Measurements from ENCODE around the gene EPSTI1. TPM values are rescaled to one million over a fixed set of nuclear protein-coding genes. Genes with fewer than 3 reads are reported as not detected.

The EPSTI1 gene
- total and polyA plus RNA-seq, 12 donors: 1.8 to 31.3 (median 3.7) TPM

DNA sequence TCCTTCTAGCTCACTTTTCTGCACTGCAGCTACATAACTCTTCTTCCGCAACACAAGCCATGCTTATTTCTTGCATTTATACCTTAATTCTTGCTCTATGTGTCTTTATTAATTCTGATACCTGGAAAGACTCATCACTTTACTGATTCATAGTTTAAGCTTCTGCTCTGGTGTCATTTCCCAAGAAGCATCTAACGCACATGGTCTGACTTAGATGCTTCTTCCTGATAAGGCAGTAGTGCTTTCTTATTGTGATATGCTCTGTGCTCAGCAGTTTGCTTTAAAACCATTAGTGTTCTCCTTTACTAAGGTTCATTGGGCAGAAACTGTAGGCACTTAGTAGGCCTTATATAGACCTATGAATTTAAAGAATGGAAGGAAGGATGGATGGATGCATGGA lies 66.4 kb downstream of the EPSTI1 start:
- ATAC-seq (no peak), DNase-seq (no peak)
- peaks cover 0 to 78% (median 5%) of the 10 kb centered on the region in 9 donors for H3K36me3 ChIP-seq
- H3K9me3 ChIP-seq: peaks cover 0 to 9% (median 0%) of the 10 kb centered on the region in 11 donors
- H3K4me3 ChIP-seq: no peak overlapping the region
- H3K27ac ChIP-seq: no peak overlapping the region
- no peaks in the 10 kb centered on the region for H3K4me1 ChIP-seq
- H3K27me3 ChIP-seq: no peaks in the 10 kb centered on the region
- 98 to 100% methylated on average over 2 of the region's 2 CpGs for WGBS, 2 donors
- intact Hi-C loops (cut with DNase I): no loop called here
- TF ChIP-seq, protein P1, sequence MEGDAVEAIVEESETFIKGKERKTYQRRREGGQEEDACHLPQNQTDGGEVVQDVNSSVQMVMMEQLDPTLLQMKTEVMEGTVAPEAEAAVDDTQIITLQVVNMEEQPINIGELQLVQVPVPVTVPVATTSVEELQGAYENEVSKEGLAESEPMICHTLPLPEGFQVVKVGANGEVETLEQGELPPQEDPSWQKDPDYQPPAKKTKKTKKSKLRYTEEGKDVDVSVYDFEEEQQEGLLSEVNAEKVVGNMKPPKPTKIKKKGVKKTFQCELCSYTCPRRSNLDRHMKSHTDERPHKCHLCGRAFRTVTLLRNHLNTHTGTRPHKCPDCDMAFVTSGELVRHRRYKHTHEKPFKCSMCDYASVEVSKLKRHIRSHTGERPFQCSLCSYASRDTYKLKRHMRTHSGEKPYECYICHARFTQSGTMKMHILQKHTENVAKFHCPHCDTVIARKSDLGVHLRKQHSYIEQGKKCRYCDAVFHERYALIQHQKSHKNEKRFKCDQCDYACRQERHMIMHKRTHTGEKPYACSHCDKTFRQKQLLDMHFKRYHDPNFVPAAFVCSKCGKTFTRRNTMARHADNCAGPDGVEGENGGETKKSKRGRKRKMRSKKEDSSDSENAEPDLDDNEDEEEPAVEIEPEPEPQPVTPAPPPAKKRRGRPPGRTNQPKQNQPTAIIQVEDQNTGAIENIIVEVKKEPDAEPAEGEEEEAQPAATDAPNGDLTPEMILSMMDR (IDR thresholded peaks at IDR 0.05): no peak

DNA sequence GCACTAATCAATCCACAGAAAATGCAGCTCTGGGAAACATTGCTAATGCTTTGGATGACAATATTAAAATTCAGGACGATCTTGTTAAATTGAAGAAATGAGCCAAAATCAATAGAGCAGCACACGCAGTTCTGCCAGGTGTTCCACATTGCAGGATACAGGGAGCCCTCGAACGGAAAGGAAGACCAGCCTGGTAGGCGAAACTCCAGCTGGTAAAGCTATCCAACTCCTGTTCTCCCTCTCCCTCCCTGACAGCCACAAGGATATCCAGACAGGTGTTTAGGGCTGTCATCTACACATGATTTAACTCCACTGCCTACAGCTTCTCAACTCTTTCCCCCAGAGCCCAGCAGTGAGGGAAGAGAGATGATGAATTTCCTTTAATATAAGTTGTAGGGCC lies 67.7 kb downstream of the EPSTI1 start:
- WGBS, 2 donors: 84 to 87% methylated on average over 5 of the region's 5 CpGs
- no peak overlapping the region for H3K27ac ChIP-seq
- ATAC-seq (no peak), DNase-seq (no peak)
- TF ChIP-seq, protein P1 (IDR thresholded peaks at IDR 0.05): no peak
- no peaks in the 10 kb centered on the region for H3K27me3 ChIP-seq
- no peaks in the 10 kb centered on the region for H3K4me1 ChIP-seq
- intact Hi-C loops (cut with DNase I): no loop called here
- peaks cover 0 to 84% (median 5%) of the 10 kb centered on the region in 9 donors for H3K36me3 ChIP-seq
- peaks cover 0 to 9% (median 0%) of the 10 kb centered on the region in 11 donors for H3K9me3 ChIP-seq
- no peak overlapping the region for H3K4me3 ChIP-seq

DNA sequence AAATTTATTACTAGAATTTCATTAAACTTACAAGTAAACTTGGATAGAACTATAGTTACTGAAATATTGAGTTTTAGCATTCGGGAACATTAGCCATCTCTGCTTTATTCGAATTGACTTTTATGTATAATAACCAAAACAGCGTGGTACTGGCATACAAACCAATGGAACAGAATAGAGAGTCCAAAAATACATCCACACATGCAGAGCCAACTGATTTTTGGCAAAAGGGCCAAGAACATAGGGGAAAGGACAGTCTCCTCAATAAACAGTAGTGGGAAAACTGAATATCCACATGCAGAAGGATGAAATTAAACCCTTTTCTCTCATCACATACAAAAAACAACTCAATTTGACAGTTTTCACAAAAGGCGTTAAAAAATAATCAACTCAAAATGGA lies 84.3 kb downstream of the EPSTI1 start:
- ATAC-seq: peak in 1 of 8 donors; percentile 57

DNA sequence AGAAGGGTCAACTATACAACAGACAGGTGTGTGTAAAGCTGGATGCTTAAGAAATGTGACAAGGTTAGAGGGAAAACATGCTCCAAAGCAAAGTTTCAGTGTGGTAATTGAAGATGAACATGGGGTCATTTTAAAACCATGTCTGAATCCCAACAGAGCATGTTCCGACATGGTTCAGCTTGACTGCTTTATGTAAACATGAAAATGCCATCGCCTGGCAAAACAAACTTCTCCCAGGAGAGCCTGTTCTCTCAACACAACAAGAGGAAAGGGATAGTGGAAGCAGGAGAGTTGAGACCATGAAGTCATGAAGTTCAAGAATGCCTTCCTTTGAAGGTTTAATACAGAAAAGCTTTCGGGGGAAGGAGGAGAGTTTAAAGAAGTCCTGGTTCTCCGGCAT lies 85.8 kb downstream of the EPSTI1 start:
- Histone ChIP-seq H3K36me3 (peaks cover 0 to 57% (median 0%) of the 10 kb centered on the region in 9 donors), H3K4me1 (peaks cover 0 to 6% (median 0%) of the 10 kb centered on the region in 9 donors), H3K27me3 (no peaks in the 10 kb centered on the region), H3K9me3 (no peaks in the 10 kb centered on the region), H3K27ac (no peak overlapping the region), H3K4me3 (no peak overlapping the region)
- DNase-seq: no peak
- intact Hi-C loops (cut with DNase I): no loop called here
- 86 to 94% methylated on average over 4 of the region's 4 CpGs for WGBS, 2 donors
- TF ChIP-seq, protein P1 (IDR thresholded peaks at IDR 0.05): no peak
- no peak for ATAC-seq

More for the DNA sequence above, 84.3 kb downstream of the EPSTI1 start:
- intact Hi-C loops (cut with DNase I): no loop called here
- TF ChIP-seq, protein P1 (IDR thresholded peaks at IDR 0.05): no peak
- Histone ChIP-seq H3K27me3 (no peaks in the 10 kb centered on the region), H3K27ac (no peak overlapping the region), H3K36me3 (peaks cover 0 to 63% (median 0%) of the 10 kb centered on the region in 9 donors), H3K9me3 (no peaks in the 10 kb centered on the region), H3K4me3 (no peak overlapping the region), H3K4me1 (peaks cover 0 to 6% (median 0%) of the 10 kb centered on the region in 9 donors)
- 88 to 89% methylated on average over 4 of the region's 4 CpGs for WGBS, 2 donors
- DNase-seq: no peak

Measured in heart right ventricle (tissue), 16 donors.